ENCODE data around the gene CSMD2. TPM values are rescaled to one million over a fixed set of nuclear protein-coding genes. Genes with fewer than 3 reads are reported as not detected.

The CSMD2 gene
- total RNA-seq, 1 donor from 2014 or later: 2.6 TPM

DNA sequence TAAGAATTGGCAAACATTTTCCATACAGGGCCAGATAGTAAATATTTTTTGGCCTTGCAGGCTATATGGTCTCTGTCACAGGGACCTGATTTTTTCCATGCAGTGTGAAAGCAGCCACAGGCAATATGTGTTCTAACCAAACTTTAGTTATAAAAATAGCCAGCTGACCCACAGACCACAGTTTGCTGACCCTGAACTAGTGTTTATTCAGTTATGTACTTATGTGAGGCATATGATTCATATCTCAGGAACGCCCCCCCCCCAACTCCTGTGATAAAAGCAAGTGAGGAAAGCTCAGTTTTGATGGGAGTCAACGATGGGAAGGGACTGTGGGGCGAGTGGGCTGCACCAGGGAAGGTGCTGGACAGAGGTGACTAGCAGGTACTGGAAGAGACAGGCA is 221.1 kb downstream of the CSMD2 start:
- Mint-ChIP-seq H3K27ac (no peak overlapping the region), H3K4me1 (no peaks in the 10 kb centered on the region), H3K36me3 (no peaks in the 10 kb centered on the region), H3K9me3 (peaks cover 2% of the 10 kb centered on the region), H3K27me3 (ENCODE audit: insufficient read depth, low read depth) (no peaks in the 10 kb centered on the region), H3K4me3 (no peak overlapping the region)
- no peaks in the 10 kb centered on the region for H4K20me1 ChIP-seq (ENCODE audit: low read depth)
- DNase-seq (ENCODE audit: low spot score): no peak
- no peak overlapping the region for H3K4me2 ChIP-seq
- no peaks in the 10 kb centered on the region for H3F3A ChIP-seq (ENCODE audit: low read depth)
- H3K9me3 ChIP-seq (ENCODE audit: low read depth): no peaks in the 10 kb centered on the region
- TF ChIP-seq EZH2phosphoT487 (IDR thresholded peaks at IDR 0.05): no peak
- TF ChIP-seq, protein P1, sequence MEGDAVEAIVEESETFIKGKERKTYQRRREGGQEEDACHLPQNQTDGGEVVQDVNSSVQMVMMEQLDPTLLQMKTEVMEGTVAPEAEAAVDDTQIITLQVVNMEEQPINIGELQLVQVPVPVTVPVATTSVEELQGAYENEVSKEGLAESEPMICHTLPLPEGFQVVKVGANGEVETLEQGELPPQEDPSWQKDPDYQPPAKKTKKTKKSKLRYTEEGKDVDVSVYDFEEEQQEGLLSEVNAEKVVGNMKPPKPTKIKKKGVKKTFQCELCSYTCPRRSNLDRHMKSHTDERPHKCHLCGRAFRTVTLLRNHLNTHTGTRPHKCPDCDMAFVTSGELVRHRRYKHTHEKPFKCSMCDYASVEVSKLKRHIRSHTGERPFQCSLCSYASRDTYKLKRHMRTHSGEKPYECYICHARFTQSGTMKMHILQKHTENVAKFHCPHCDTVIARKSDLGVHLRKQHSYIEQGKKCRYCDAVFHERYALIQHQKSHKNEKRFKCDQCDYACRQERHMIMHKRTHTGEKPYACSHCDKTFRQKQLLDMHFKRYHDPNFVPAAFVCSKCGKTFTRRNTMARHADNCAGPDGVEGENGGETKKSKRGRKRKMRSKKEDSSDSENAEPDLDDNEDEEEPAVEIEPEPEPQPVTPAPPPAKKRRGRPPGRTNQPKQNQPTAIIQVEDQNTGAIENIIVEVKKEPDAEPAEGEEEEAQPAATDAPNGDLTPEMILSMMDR (IDR thresholded peaks at IDR 0.05): no peak
- no peak for TF ChIP-seq EZH2 (IDR thresholded peaks at IDR 0.05)
- H3K4me3 ChIP-seq: no peak overlapping the region
- no peak overlapping the region for H2AFZ ChIP-seq (replicated peaks)
- H3K36me3 ChIP-seq: no peaks in the 10 kb centered on the region
- H3K27me3 ChIP-seq: no peaks in the 10 kb centered on the region
- no peaks in the 10 kb centered on the region for H3K4me1 ChIP-seq
- H3K79me2 ChIP-seq (ENCODE audit: low read depth): no peaks in the 10 kb centered on the region
- H3K27ac ChIP-seq: no peak overlapping the region
- H3K9ac ChIP-seq: no peak overlapping the region

DNA sequence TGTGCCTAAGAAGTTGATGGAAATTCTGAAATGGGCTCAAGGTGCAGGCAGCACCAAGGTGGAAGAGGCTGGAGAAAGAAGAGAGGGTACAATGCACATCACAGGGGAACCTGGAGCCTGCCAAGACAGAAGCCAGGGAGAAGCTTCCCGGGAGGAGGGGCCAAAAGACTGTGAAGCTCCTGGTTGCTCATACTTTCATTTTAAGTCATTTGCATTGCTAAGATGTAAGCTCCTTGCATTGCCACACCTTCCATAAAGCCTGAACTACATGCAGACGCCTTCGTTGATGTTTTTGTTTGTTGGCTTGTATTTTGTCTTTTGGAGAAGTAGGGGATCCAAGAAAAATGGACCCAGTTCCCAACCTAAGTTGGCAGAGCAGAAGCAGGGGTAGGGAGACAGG is 232.2 kb downstream of the CSMD2 start:
- Histone ChIP-seq H4K20me1 (ENCODE audit: low read depth) (no peaks in the 10 kb centered on the region), H3K4me2 (no peak overlapping the region), H3K36me3 (no peaks in the 10 kb centered on the region), H3K4me3 (no peak overlapping the region), H3K27ac (no peak overlapping the region), H3K4me1 (no peaks in the 10 kb centered on the region), H3F3A (ENCODE audit: low read depth) (no peaks in the 10 kb centered on the region), H3K9ac (no peak overlapping the region), H3K79me2 (ENCODE audit: low read depth) (no peaks in the 10 kb centered on the region), H2AFZ (replicated peaks) (no peak overlapping the region), H3K27me3 (no peaks in the 10 kb centered on the region), H3K9me3 (ENCODE audit: low read depth) (no peaks in the 10 kb centered on the region)
- Mint-ChIP-seq H3K27ac (no peak overlapping the region), H3K27me3 (ENCODE audit: insufficient read depth, low read depth) (peaks cover 2% of the 10 kb centered on the region), H3K36me3 (no peaks in the 10 kb centered on the region), H3K4me3 (no peak overlapping the region), H3K9me3 (no peaks in the 10 kb centered on the region), H3K4me1 (peaks cover 3% of the 10 kb centered on the region)
- TF ChIP-seq EZH2phosphoT487 (IDR thresholded peaks at IDR 0.05) (no peak), EZH2 (IDR thresholded peaks at IDR 0.05) (no peak)
- TF ChIP-seq, protein P1 (IDR thresholded peaks at IDR 0.05): no peak
- DNase-seq (ENCODE audit: low spot score): no peak

DNA sequence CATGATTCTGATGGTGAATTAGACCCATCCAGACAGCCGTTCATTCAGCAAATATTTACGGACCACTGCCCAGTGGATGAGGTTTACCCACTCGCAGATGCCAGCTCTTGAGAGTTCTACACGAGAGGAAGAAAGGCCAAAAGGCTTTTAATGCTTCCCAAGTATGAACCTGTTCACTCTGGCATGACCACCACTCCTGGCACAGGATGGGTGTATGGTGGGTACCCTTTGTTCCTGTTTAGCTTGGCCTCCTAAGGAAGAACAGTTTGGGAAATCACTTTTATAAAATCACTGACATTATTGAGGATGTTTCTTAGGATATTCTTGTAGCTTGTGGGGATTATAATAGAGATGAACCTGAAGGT is 233.9 kb downstream of the CSMD2 start:
- Histone ChIP-seq H3K9me3 (ENCODE audit: low read depth) (no peaks in the 10 kb centered on the region), H4K20me1 (ENCODE audit: low read depth) (no peaks in the 10 kb centered on the region), H2AFZ (replicated peaks) (no peak overlapping the region), H3K4me1 (no peaks in the 10 kb centered on the region), H3K4me3 (no peak overlapping the region), H3K27ac (no peak overlapping the region), H3K36me3 (no peaks in the 10 kb centered on the region), H3K27me3 (no peaks in the 10 kb centered on the region), H3K79me2 (ENCODE audit: low read depth) (no peaks in the 10 kb centered on the region), H3F3A (ENCODE audit: low read depth) (no peaks in the 10 kb centered on the region), H3K9ac (no peak overlapping the region), H3K4me2 (no peak overlapping the region)
- peaks cover 3% of the 10 kb centered on the region for H3K4me1 Mint-ChIP-seq
- H3K9me3 Mint-ChIP-seq: no peaks in the 10 kb centered on the region
- H3K4me3 Mint-ChIP-seq: no peak overlapping the region
- no peak for DNase-seq (ENCODE audit: low spot score)
- no peak for TF ChIP-seq EZH2phosphoT487 (IDR thresholded peaks at IDR 0.05)
- TF ChIP-seq, protein P1 (IDR thresholded peaks at IDR 0.05): no peak
- no peak for TF ChIP-seq EZH2 (IDR thresholded peaks at IDR 0.05)
- no peaks in the 10 kb centered on the region for H3K36me3 Mint-ChIP-seq
- no peak overlapping the region for H3K27ac Mint-ChIP-seq
- no peaks in the 10 kb centered on the region for H3K27me3 Mint-ChIP-seq (ENCODE audit: insufficient read depth, low read depth)

Measured in neural progenitor cell (in vitro differentiated cells).